AG04449 (cell line): Measurements from ENCODE around the gene RHOBTB1.

Experiments
- CTCF ChIA-PET: fragments of 350-600 bp; formaldehyde crosslinking; extraction: SDS; loops from one replicate; lab custom pipeline; 2021; ENCODE audit warnings: antibody characterized with exemption; lab: Yijun Ruan, JAX
- POLR2A ChIA-PET: fragments of 400-600, 350-600 bp; formaldehyde crosslinking; extraction: SDS; loops from one replicate; lab custom pipeline; 2020; ENCODE audit warnings: antibody characterized with exemption, inconsistent platforms; lab: Yijun Ruan, JAX
- DNase-seq: peaks from one replicate; pipeline ENCODE4 v3.0.0-alpha.2; 2010; ENCODE audit warnings: low read depth, low spot score
- H3K4me3 ChIP-seq: 2 replicates; pipeline ENCODE4 v1.5.1; 2011; ENCODE audit warnings: low read depth, mild to moderate bottlenecking, control low read depth, low read length
- CTCF ChIP-seq: IDR thresholded peaks from one replicate; pipeline ENCODE4 v1.5.1; 2011; ENCODE audit warnings: mild to moderate bottlenecking, moderate library complexity, low read length, control low read depth, inconsistent platforms; ENCODE audit not compliant: insufficient read depth; ENCODE audit errors: missing control alignments

The RHOBTB1 gene

DNA sequence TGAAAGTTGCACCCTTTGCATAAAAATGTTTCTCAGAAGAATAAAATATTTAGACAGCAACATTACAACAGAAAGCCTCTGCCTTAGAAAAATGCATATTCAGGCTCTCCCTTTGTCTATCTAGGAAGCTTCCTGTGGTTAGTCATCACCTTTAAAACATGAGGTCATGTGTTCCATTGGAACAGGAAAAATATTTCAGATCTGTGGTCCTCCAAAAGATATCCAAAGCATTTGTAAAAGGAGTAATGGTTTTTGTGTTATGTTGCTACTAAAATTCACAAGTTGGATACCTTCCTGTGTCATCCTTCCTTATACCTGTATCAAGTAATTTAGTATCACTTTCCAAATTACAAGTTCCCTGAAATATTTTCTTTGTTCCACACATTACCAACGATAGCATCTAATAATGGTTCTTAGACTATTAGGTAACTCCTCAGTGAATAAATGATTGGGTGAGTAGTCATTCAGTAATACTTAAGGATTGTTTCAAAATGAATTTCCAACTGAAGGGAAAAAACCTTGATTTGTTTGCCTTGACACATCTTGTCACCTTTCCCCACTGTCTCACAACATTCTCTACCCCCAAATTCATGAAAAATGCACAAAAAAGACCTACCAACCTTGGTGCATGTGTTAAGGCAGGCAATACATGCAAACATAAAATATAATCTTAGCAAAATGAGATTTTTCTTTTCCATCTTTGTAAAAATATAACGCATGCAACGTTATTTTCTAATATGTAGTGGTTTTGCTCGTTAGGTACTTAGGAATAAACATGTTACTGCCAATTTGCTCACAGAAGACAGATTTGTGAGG, 19.7 kb upstream of the RHOBTB1 start:
- POLR2A ChIA-PET = no interaction called here
- no peak for TF ChIP-seq CTCF
- no peak for DNase-seq
- H3K4me3 ChIP-seq = no peak overlapping the region
- CTCF ChIA-PET = interaction anchor here (0.7 to 0.8 kb wide), 2 partner anchors 12 to 21 kb away, joined by 3 read pairs; no protein-coding TSS in a partner anchor

GRCh38 chr10:60962946-60963345, 19.0 kb upstream of the RHOBTB1 start:
- H3K4me3 ChIP-seq = no peak overlapping the region
- DNase-seq = no peak
- ChIA-PET POLR2A (no interaction called here), CTCF (interaction anchor here (0.7 to 0.8 kb wide), 2 partner anchors 12 to 20 kb away, joined by 3 read pairs; no protein-coding TSS in a partner anchor)
- no peak for TF ChIP-seq CTCF

- TF ChIP-seq CTCF = no peak
- no peak for DNase-seq
- H3K4me3 ChIP-seq = no peak overlapping the region
- POLR2A ChIA-PET = no interaction called here
- CTCF ChIA-PET = interaction anchor here (1.0 to 3.9 kb wide), 7 partner anchors 9 to 323 kb away, joined by 3 to 18 read pairs (median 3); no protein-coding TSS in a partner anchor
These were observed 16.9 kb upstream of the RHOBTB1 start for GRCh38 chr10:60960913-60961312.

- no peak overlapping the region for H3K4me3 ChIP-seq
- TF ChIP-seq CTCF = no peak
- ChIA-PET POLR2A (no interaction called here), CTCF (interaction anchor here (1.0 to 3.9 kb wide), 4 partner anchors 8 to 170 kb away, joined by 3 to 18 read pairs (median 10); no protein-coding TSS in a partner anchor)
- DNase-seq = no peak
These were observed 16.0 kb upstream of the RHOBTB1 start for GRCh38 chr10:60960031-60960430.

DNA sequence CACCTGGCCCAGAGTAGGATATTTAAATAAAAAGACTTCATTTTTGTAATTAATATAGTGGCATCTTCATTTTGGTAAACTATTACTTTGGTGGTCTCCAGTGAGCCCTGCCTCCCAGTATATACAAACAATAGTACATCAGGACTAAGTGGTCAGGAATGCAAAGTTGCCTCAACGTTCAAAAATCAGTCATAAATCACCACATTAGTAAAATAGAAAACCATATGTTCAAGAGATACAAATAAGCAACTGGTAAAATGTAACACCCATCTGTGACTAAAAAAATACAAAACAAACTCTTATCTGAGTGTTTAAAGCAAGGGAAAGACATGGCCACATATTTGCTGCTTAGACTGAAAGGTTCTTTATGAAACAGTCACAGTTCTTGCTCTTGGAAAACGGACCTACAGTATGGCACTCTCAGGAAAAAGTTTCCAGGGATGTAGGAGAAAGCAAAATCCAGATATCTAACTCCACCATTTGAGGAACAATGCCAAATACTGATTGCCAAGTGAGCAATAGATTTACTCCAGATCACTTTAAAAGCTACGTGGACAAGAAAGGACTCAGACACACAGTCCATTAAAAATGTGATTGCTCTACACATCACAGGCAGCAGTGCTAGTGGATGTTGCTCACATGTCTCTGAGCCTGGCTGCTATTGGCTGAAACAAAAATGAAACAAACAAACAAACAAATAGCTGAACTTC, 15.1 kb upstream of the RHOBTB1 start:
- ChIA-PET POLR2A (no interaction called here), CTCF (interaction anchor here (1.0 to 3.9 kb wide), 3 partner anchors 7 to 139 kb away, joined by 4 to 18 read pairs (median 17); no protein-coding TSS in a partner anchor)
- no peak overlapping the region for H3K4me3 ChIP-seq
- no peak for DNase-seq
- TF ChIP-seq CTCF = no peak
